Breast epithelium (tissue), 3 donors: ENCODE measurements around the gene IL12RB1.

Source experiments
- CTCF ChIP-seq, 3 donors: fragments of 450-650 bp; IDR thresholded peaks; one replicate each; pipeline ENCODE4 v1.5.1; 2016 to 2017; ENCODE audit warnings: antibody characterized with exemption in 3 of 3, mild to moderate bottlenecking in 3 of 3, moderate library complexity in 3 of 3
- POLR2A ChIP-seq: fragments of 450-650 bp; IDR thresholded peaks from one replicate; pipeline ENCODE4 v1.6.1; 2016; ENCODE audit warnings: antibody characterized with exemption, mild to moderate bottlenecking, moderate library complexity
- POLR2AphosphoS5 ChIP-seq, 3 donors: sonication (generic); formaldehyde crosslinking; IDR thresholded peaks; one replicate each; pipeline ENCODE4 v1.6.1; 2017; ENCODE audit warnings: antibody characterized with exemption in 3 of 3

GRCh38 chr19:18058208-18059009 lies 28.3 kb downstream of the IL12RB1 start:
- TF ChIP-seq CTCF (IDR thresholded peaks at IDR 0.05) (peak; percentile 94 to 99 (median 97)), POLR2AphosphoS5 (IDR thresholded peaks at IDR 0.05) (peak in 1 of 3 donors; percentile 67), POLR2A (no peak)
